SK-N-DZ (cell line): Measurements from ENCODE around the gene SRRM4.
A peak's percentile ranks its signal among the peaks of the same experiment; 100 is the strongest.

Experiments used
- DNase-seq: peaks from one replicate; pipeline ENCODE4 v3.0.0-alpha.2; 2015; ENCODE audit warnings: low spot score

SRRM4 gene

DNA sequence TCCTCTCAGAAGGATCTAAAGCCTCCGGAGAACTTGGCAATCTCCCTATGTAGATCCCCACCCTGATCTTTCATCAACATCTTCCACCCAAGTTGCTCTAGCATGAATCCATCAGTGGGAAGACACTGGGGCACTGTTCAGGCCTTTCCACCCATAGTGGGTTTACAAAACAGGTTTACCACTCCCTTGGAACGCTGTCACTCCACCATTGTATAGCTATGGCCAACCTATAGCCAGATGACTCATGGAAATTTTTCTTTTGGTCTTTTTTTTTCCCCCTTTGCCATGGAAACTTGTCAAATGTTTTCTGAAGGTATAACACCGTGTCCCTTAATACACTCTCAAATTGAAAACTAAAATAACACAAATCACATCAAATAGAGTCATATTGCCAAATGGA, 186.6 kb downstream of the SRRM4 start:
- no peak for DNase-seq

DNA sequence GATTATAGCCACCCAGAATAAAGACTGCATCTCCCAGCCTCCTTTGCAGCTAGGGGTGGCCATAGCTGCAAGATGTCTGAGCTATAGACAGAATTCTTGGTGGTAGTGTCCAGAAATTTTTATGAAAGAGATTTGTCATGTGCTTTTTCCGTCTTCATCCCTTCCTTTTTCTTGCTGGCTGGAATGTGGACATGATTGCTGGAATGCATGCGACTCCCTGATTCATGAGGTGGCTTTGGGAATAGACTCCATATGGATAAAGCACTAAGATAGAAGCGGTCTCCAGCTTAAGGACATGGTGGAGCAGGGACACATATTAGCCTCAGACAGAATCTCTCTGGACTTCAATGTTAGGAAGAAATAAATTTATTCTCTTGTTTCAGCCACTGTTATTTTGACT, 187.4 kb downstream of the SRRM4 start:
- no peak for DNase-seq

DNA sequence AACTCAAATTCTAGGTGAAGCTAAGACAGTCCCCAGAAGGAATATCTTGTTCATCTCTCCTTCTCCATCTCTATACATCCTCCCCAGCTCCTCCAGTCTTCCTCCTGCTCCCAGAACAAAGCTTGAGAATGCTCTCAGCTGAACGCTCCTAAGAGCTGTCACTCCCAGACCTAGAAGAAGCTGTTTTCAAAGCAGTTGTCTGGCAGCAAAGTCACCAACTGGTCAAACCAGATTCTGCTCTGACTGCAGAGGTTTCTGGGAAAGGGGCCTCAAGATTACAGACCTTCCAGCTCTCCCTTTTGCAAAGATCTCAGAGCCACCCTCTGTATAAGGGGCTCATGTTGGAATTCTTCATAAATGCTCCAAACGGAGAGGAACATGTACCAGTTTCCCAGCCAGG, 187.8 kb downstream of the SRRM4 start:
- no peak for DNase-seq

DNA sequence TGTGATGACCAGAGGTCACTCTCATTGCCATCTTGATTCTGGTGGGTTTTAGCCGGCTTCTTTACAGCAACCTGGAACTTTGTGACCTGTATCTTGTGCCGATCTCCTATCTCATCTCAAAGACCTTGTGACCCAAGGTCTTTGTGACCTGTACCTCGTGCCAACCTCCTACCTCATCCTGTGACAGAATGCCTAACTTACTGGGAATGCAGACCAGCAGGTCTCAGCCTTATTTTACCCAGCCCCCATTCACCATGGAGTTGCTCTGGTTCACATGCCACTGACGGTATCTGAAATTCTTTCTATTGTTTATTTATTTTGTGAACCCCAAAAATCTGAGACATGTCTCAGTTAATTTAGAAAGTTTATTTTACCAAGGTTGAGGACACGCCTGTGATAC, 189.9 kb downstream of the SRRM4 start:
- DNase-seq: no peak

DNA sequence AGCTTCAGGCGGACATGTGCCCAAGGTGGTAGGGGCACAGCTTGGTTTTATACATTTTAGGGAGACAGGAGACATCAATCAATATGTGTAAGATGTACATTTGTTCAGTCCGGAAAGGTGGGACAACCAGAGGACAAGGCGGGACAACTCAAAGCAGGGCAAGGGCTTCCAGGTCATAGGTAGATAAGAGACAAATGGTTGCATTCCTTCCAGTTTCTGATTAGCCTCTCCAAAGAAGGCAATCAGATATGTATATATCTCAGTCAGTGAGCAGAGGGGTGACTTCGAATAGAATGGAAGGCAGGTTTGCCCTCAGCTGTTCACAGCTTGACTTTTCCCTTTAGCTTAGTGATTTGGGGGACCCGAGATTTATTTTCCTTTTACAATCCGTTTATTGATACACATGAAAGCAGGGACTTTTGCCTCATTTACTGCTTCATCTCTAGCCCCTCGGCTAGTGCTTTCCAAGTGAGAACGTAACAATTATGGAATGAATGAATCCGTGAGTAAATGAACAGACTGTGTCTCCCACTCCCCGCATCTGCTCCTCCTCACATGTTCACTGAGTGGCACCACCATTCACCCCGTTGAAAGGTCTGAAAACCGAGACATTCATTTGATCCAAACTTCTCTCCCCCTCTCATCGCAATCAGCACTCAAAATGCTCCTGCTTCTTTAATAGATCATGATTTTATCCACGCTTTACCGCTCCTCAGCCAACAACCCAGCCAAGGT, 190.5 kb downstream of the SRRM4 start:
- DNase-seq: no peak

DNA sequence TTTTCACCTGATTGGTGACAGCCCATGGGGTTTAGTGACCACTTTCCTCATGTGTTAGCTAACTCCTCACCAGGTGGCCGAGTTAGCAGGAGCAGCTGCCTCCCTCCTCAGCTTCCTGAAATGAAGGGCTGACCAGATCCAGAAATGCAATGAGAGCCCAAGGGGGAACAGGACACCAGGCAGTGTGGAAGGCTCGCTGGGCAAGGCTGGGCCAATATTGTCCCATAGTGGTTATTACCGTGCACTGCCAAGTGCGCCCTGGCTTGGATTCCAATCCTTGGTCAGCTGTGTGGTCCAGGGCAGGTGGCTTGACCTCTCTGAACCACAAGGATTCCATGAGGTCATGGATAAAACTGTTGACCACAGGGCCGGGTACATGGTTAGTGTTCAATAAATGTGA, 193.7 kb downstream of the SRRM4 start:
- no peak for DNase-seq

DNA sequence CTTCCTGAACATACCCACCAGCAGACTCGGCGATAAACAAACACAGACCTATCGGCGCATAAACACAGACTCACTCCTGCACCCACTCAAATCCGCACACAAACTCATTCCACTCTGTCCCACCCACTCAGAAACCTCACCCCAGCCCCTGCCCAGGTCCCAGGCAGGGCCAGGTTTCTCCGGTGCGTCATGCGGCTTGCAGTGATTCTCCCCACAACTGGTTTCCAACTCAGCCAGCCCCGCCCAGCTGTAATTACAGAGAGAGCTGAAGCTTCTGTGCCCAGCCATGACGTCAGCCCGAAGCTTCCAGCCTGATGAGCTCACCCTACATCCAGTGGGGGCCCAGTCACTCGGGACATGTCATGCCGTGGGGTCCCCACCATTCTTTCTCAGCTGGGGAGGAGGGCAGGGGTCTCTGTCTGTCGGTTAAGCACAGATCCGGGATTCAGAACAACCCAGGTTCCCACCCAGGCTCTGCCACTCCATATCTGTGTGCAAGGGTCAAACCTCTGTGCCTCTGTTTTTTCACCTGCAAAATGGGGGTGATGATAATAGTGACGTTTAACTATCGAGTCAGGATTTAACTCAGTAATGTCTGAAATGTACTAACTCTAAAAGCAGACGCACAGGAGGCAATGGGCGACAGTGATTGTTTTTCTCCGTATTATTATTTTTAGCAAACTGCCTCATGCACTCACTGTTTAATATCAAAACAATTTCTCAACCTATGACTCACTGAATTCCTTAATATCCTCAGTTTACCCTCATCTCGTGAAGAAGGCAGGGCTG, 195.1 kb downstream of the SRRM4 start:
- DNase-seq: peak; percentile 40

DNA sequence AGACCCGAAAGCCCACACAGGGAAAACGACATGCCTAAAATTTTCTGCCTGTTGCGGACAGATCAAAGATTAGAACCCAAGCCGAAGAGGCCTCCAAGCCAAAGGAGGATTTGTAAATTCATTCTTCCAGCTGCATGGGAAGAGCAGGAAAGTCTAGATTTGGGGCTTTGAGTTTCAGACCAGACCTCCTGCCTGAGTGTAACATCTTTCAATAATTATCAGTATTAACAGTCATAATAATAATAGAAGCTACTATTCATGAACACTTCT, 195.7 kb downstream of the SRRM4 start:
- no peak for DNase-seq

DNA sequence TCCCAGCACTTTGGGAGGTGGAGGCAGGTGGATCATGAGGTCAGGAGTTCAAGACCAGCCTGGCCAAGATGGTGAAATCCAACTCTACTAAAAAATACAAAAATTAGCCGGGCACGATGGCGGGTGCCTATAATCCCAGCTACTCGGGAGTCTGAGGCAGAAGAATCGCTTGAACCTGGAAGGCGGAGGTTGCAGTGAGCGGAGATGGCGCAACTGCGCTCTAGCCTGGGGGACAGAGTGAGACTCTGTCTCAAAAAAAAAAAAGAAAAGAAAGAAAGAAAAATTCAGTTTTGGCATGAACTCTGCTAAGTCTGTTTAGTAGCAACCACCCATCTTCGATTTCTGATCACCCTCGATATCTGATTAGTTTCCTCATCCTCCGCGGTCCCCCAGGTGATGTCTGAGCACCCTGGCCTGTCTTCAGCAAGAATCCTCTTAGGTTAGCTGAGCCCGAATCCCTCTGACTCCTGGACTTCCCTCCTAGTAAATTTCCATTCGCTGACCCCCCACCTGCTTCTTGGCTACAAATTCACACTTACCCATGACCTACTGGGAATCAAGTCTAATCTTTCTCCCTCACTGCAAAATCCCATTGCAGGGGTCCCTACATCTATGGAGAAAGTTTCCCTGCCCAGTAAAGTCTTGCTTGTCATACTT, 196.5 kb downstream of the SRRM4 start:
- DNase-seq: no peak

DNA sequence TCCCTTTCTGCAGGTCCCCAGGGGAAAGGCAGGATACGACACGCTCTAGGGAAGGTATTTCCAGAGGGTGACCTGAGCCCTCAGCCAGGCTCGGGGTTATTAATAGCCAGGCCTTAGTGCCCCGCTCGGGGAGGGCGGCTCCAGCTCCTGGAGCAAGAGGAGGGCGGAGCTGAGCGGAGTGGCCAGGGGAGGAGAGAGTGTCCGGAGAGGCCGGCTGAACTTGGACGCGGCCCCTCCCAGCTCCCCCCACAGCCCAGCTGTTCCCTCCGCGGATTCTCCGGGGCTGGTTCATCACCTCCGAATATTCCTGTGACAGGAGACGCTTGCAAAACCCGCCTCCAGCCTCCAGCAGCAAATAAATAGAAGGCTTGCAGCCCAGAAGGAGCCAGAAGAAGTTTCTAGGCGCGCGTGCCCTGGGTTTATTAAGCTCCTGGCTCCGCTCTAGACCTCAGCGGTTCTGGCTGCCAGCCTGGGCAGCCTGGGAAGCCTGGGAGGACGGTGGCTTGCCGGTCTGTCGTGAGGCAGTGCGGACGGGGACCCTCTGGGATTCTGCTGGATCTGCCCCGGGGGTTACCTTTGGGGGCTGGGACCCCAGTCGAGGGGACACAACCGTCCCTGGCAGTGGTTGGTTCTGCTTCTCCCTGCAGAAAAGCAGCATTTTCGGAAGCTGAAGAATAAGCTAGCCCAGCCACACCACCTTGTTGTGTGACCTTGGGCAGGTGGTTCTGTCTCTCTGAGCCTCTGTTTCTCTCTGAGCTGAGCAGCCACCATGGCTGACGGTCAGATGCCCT, 197.4 kb downstream of the SRRM4 start, which contains the start of gene HSPB8:
Gene HSPB8, plus strand, starts transcription at position 388 of the 791 bp plus-strand sequence. Its CDS starts 382 bp downstream, at position 770.
- DNase-seq: peak; percentile 56

DNA sequence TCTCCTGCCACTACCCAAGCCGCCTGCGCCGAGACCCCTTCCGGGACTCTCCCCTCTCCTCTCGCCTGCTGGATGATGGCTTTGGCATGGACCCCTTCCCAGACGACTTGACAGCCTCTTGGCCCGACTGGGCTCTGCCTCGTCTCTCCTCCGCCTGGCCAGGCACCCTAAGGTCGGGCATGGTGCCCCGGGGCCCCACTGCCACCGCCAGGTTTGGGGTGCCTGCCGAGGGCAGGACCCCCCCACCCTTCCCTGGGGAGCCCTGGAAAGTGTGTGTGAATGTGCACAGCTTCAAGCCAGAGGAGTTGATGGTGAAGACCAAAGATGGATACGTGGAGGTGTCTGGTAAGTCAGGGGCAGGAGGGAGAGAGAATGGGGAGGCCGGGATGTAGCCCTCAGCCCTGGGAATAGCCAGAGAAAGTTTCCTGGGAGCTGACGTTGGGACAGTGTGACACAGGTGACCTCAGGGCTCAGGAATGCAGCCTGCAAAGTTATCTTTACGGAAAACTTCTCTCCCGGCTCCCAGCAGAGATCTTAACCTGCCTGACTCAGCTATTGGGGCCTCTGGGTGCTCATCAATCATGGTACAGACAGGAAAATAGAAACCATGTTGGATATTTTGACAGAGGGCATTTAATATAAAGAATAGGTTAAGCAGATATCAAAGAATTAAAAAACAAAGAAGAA, 198.1 kb downstream of the SRRM4 start:
- no peak for DNase-seq

DNA sequence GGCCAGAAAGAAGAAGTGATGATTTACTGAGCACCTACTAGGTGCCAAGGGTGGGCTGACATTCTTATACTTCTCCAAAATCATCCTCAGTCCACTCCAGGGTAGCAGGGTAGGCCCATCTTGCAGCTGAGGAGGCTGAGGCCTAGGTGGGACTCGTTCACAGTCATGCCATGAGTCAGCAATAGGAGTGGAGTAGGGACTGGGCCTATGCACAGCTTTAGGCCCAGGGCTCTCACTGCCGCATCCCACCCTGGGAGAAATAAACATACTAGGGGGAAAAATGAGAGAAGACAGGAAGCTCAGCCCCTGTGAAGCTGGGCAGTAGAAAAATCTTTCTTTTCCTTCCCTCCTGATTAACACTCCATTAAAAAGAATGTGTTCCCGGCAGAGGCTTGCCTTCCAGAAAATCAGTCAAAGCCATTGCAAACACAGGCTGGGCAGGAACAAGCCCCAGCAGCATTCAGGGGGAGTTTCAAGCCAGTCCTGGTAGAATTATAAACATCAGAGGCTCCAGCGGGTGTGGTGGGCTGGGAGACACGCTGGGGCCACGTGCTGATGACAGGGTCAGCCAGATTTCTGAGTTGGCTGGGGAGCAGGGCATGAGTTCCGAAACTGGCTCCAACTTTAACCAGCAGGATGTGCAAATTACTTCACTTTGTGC, 199.2 kb downstream of the SRRM4 start:
- DNase-seq: no peak

DNA sequence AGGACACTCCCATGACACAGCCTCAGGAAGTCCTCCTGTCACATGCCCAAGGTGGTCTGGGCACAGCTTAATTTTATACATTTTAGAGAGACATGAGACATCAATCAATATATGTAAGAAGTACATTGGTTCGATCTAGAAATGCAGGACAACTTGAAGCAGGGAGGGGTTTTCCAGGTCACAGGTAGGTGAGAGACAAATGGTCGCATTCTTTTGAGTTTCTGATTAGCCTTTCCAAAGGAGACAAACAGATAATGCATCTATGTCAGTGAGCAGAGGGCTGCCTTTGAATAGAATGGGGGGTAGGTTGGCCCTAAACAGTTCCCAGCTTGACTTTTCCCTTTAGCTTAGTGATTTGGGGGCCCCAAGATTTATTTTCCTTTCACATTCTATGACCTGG, 199.9 kb downstream of the SRRM4 start:
- DNase-seq: no peak

DNA sequence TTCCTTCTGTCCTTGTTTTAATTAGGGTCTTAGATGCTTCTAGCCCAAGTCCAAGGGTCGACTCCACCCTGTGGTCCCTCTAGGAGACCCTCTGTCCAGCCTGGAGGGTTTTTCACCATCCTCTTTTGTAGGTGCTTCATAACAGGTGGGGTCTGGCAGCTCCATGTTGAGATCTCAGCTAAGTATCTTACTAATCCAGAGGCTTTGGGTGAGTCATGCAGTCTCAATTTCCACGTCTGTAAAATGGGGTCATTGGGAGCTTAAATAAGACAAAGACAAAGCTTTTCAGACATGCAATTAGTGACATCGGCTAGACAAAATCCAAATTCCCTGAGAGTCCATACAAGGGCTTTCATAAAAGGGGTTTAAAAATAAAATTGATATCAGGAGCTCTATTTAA, 200.6 kb downstream of the SRRM4 start:
- no peak for DNase-seq

DNA sequence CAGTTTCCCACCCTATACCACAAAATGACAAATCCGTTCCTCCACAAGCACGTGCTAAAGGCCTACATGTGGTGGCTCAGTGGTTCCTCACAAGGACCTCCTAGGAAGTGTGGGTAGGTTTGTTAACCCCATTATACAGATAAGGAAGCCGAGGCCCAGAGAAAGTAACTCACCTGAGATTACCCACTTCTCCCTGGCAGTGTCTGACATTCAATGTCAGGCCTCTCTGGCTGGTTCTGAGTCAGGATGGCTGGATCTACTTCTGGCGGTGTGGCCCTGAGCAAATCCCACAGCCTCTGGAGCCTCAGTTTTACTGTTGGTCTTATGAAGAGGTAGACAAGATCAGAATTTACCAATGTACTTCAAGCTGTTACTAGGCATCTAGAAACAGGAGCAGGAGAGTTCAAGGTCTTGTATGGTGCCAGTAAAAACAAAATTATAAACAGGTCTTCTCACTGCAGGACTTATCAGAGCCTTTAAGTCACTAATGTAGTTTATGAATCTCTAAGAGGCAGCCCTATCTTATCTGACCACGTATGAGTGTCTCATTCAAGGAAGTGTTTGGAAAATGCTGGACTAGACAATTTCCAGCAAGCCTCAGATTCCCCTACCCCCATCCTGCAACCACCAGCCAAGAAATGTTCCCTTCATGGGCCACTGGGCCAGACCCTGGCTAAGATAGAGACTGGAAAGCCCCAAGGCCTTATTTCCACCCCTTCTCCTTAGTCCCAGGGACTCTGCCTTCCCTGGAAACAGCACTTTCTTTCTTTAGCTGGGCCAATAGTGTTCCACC, 201.6 kb downstream of the SRRM4 start:
- no peak for DNase-seq

DNA sequence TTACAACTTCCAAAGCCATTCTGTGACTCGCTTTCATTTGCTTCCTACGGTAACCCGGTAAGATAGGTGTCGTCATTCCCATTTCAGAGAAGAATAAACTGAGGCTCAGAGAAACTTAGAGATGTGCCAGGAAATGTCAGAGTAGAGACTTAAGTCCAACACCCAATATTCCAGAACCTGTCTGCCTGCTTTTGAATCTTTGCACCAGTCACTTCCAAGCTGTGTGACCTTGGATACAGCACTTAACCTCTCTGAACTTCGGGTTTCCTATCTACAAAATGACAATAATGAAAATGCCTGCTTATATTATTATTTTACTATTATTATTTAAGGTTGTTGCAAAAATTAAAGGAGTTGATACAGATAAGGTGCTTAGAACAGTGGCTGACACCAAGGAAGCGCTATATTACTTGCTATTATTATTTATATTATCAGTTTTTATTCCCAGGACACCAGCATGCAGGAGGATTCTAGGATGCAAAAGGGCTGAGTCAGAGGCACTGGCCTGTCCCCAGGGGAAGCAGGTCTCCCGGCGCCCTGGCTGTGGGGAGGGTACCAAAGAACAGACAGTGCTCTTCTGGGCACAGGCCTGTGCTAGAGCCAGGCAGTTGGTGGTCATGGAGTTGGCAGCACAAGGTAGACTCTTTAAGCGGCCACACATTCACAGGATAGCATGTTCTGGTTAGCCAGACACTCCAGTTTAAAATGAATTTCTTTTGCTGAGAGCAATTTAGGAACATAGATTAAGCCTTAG, 202.8 kb downstream of the SRRM4 start:
- DNase-seq: no peak

DNA sequence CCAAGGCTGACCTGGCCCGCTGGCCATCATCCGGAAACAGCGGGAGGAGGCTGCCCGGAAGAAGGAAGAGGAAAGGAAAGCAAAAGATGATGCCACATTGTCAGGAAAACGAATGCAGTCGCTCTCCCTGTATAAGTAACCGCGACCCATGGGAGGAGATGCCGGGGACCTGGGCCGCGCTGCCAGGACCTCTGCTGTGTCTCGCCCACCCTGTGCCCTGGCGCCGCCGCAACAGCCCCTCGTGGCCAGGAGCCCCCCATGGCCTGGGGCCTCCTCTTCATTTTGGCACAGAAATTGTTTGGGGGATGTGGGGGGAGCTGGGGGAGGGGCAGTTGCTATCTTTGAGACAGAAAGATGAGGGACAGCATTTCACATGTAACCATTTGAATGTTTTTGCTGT, 213.9 kb downstream of the SRRM4 start:
- DNase-seq: no peak

DNA sequence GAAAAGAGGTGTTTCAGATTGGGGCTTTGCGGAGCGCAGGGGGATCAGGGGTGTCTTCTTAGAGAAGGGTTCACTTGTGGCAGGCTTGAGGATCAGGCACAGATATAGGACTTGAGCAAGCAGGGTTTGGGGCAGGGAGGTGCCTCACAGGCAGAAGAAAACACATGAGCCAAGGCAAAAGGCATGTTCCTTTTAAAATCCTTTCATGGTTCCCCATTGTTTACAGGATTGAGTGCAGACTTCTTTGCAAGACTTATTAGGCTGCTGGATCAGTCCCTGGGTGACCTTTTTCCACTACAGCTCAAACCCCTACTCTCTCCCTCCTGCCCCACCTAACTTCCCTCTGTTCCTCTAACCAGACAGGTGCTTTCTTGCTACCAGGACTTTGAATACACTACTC, 217.1 kb downstream of the SRRM4 start:
- DNase-seq: no peak

DNA sequence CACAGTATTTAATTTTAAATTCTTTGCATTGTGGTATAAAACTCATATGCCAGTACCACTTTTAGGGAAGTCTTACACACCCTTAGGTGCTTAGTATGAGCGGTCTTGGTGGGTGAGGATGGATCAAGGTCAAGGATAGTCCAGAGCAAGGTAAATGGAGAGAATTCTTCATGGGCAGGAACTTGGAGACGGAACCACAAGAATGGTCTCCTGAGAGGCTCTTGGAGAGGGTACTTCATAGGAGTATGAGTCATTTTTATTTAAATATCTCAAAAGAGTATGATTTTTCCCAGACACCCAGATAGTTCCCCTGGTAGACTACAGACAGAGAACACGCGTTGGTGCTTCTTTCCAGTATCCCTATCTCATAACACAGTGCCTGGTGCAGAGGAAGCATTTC, 219.3 kb downstream of the SRRM4 start:
- no peak for DNase-seq
